GM21737 (cell line): ENCODE data around the gene WDR64.
A peak's percentile ranks its signal among the peaks of the same experiment; 100 is the strongest.

Experiments
- ATAC-seq: cut with Tn5 transposase; IDR thresholded peaks from one replicate; pipeline ENCODE4 v1.9.1; 2021; ENCODE audit warnings: mild to moderate bottlenecking, moderate library complexity; ENCODE audit not compliant: unreplicated experiment

The WDR64 gene

DNA sequence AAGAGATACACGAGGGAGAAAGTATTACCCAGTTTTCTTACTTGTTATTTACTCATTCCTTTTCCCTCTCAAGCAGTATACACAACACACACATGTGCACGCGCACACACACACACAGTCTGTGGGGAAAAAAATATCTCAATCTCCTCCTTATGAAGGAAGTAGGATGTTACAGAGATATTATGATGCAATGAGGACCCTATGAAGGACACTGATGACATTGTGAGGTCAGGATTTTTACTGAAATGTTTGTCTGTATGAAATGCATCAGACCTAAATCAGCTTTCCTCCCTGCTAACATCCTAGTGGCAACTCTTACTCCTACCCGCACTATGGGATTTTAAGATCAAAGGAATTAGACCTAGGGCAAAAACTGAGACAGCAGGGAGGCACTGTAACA is at the start of gene WDR64:
Gene WDR64 (plus strand): TSS at position 270 of the 400 bp plus-strand sequence. CDS start 204 bp downstream, outside the sequence.
- ATAC-seq: no peak

DNA sequence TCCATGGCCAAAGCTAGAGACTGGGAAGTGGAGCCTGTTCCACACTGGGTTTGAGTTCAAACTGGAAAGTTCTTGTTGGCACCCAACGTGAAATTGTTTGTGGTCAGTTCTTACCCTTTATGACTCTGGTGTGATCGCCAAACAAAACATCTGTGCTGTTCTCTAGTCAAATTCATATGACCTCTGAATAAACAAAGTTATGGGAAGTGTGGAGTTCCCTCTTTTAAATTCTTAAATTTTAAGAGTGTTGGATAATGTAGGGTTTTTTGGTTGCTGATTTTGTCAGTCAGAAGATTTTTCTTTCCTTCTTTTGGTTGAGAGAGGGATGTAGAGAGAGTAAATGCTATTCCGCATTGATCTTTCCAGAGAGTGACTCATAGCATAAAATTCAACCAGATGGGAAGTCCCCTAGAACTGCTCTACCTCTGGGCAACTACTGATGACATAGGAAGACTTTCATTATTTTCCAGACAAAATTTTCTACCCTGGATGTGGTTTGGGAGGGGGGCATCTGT is 48.3 kb upstream of the WDR64 start:
- ATAC-seq: no peak

DNA sequence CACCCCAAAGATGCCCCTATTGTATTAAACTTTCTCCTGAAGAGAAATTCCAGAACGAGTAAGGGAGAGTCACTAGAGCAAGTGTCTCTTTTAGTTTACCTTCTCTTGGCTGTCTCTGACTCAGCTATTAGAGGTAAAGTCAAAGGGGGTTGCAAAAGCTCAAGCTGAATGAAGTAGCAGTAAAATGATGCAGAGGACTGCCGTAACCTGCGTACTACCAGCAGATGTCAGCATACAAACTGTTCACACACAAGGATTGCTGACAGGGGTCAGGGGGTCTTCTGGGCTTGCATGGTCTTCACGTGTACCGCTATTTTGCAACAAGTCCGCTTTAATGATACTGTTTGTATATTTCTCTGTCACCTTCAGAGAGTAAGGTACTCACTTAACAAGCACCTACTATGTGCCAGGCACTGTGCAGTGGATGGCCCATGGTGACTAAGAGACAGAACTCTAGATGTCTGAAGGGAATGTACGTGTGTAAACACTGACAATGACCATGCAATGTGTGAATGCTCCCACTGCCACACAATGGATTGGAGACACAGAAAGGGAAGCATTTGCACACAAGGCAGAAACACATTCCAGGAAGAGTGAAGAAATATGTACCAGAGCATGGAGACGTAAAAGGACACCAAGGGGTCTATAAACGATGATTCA is 46.8 kb upstream of the WDR64 start:
- ATAC-seq: no peak

DNA sequence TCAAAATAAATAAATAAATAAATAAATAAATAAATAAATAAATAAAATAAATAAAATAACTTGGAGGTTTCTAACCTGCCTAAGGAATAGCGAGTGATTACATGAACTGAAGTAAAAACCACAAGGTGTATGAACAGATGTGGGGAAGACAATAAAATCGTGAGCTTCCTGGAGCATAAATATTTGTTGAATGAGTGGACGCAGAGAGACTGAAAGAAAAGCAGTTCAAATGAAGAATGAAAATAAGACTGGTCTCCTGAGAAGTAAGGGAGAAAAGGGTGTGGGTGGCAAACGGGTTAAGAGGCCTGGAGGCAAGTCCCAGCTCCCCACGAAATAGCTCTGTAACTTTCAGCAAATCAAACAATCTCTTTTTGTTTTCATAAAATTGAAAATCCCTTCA is 45.5 kb upstream of the WDR64 start:
- no peak for ATAC-seq

DNA sequence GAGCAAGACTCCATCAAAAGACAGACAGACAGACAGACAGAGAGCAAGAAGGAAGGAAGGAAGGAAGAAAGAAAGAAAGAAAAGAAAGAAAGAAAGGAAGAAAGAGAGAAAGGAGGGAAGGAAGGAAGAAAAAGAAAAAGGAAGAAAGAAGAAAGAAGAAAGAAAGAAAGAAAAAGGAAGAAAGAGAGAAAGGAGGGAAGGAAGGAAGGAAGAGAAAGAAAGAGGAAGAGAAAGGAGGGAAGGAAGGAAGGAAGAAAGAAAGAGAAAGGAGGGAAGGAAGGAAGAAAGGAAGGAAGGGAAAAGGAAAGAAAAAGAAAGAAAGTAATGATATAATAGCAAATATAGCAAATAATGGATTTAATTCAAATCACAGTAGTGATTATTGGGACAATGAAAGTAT is 44.6 kb upstream of the WDR64 start:
- ATAC-seq: no peak

DNA sequence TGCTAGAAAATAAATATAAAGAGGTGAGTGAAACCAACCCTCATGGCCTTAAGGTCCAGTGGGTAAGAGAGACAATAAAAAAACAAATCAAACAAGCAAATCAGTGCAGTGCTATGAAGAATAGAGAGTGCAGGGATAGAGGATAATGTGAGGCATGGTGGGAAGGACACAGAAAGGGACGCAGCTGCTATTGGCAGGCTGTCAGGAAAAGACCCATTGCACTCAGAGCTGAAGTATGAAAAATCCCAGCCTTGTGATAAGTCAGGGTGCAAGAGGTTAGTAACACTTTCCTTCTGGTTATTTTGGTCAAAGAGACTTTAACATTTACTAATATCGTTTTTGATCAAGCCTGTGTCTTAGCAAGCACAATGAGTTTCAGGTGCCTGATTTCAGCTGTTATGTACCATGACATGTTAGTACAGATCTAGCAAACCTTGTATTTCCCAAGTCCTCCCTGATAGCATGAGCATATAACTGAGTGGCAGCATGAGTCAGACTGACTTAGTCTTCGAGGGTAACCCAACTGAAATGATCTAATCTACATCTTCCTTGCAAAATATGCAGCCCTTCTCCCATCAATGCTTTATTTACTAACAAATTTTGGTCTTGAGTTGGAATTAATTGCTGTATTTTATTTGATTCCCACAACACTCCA is 43.6 kb upstream of the WDR64 start:
- ATAC-seq: no peak

DNA sequence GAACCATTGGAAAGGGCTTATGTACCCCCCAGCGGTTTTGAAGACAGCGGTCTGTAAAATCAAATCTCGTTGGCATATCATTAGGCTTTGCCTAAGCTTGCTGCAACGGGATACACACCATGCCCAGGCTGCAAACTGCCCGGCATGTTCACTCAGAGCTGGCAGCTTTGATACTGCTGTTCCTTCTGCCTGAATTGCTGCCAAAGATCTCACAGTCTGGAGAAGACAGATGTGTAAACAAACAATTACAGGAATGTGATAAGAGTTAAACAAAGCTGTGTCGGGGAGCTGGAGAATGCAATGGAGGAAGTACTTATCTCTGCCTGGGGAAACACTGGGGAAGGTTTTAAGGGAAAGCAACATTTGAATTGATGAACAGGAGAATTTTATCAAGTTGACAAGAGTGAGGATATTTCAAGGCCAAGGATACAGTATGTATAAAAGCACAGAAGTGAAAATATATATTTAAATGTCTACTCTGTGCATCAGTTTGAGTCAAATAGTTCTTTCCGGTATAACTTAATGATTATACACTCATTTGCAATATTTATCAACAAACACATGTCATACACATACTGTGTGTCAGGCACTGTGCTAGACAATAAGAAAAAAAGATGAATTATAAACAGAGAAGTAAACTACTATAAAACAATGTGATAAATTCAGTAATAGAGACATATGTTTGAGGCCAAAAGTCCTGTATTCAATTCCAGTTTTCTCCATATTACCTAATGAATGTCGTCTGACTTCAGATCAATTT is 41.8 kb upstream of the WDR64 start:
- ATAC-seq: no peak

DNA sequence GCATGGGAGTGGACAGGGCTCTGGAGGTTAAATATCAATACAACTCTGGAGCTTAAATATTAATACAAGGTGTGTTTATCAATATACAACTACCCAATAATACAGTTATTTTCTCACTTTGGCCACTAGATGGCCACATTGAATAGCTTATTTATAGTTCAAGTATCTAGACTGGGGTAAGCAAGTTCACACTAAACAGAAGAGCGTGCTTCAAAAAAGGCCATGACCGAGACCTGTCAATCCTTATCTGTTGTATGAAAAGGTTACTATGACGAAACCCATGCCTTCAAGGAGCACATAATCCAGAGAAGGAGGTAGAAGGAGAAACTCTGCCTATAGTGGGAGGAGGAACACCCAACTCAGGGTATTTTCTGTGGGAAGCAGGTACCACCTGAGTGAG is 41.0 kb upstream of the WDR64 start:
- ATAC-seq: peak; percentile 84

DNA sequence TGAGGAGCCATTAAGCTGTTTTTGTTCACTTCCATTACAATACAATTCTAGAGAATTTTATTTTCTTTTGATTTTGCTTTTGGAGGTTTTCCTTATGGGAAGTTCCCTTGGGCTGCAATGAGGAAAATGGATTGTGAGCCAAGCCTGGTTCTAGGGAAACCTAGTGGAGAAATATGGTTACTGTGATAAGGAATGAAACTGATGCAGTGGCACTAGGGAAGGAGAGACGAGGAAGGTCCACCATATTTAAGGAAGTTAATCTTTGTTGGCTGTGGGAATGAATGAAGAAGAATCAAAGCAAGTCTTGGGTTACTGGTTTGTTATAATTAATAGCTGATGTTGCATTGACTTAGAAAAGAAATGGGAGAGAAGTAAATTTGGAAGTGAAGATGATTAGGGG is 40.3 kb upstream of the WDR64 start:
- ATAC-seq: no peak

DNA sequence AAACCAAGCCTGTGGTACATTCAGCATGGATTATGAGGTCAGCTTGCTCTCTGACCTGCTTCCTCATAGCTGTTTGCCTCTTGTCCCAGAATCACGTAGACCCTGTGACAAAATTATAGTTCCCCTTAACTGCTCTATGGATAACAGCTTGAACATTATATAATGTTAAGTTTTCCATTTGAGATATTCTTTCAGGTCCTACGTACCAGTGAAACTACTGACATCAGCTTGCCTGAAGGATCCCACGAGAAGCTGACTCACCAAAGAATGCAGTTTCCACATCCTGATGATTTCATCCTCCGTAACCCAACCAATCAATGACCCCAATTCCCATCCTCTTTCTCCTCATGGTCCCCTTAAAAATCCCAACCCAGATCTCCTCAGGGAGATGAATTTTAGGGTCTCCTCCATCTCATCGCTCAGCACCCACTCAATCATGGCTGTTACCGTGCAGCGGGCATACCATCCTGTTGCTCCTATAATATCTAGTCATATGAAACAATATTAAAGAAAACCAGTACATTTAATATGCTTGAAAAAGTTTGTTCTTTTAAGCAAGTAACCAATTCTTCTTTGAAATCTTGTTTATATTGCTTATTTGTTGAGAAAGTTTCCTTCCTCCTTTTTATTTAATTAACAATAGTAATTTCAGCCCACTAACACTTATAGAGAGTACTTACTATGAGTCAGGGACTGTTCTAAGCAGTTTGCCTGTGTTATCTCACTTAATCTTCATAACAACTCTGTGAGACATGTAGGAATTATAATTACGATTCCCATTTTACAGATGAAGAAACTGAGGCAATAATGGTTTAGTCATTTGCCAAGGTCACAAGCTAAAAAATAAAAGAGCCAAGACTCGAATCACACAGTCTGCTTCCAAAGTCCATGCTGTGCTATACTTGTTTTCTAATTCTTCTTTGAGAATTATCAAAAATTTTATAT is 39.3 kb upstream of the WDR64 start:
- ATAC-seq: no peak

DNA sequence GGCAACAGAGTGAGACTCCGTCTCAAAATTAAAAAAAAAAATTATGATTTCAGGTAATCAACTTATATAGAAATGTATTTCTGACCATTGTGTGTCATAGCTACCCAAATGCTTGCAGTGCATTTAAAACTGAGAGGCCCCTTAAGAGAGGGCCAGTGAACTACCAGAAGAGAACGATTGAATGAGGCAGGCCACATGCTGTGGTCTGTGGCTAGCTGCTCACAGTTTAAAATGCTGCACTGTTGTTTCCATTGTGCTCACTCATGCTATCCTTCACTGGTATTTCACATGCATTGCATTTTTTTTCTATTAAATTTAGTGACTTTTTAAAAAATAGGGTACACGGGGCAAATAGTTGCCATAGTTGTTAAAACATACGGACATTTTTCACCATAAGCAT is 37.9 kb upstream of the WDR64 start:
- no peak for ATAC-seq

DNA sequence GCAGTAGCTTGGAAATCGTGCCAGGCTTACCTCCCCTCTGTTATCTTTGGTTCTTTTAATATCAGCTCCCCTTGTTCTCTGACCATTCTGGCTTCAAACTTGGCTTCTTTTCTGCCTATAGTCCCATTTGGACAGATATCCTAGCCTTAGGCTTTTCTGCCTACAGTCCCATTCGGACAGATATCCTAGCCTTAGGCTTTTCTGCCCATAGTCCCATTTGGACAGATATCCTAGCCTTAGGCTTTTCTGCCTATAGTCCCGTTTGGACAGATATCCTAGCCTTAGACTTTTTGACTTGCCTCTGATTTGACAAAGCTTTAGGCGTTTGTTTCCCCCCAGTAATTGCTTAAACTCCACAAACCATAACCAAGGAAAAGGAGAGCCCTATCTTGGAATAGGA is 37.5 kb upstream of the WDR64 start:
- ATAC-seq: no peak

DNA sequence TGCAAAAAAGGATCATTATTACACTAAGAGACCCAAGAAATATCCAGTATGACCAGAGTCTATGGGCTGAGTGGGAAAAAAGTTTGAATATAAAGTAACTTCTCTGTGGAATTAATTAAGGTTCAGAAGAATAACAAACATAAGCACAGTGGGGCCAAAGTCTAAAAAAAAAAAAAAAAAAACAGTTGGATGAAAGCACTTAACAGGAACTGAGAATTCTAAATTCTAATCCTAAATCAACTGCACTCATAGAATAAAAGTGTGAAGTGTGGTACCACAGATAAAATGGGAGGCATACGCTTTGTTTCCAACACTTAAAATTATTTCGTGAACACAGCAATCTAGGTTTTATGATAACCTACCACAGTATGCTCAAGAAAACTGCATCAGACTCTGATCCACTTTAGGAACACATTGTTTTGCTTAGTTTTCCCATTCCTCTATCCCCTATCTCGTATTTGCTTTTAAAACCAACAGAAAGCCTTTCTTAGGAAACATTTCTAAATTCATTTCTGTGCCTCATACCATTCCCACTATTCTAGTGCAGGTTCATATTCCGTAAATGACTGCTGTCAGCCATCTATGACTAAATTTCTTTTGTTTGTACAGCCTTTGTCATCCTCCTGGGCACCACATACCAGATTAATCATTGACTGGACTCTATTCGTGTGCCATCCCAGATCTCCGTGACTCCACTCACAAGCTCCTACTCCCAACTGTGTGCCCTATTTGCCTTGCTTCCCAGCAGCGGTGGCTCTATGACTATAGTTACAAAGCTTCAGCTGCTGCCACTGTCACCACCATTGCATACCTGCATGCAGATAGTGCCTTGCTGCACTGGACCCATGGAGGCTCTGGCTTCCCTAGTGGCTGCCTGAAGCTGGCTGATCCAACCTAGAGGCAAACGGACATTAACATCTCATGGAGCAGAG is 36.8 kb upstream of the WDR64 start:
- no peak for ATAC-seq

DNA sequence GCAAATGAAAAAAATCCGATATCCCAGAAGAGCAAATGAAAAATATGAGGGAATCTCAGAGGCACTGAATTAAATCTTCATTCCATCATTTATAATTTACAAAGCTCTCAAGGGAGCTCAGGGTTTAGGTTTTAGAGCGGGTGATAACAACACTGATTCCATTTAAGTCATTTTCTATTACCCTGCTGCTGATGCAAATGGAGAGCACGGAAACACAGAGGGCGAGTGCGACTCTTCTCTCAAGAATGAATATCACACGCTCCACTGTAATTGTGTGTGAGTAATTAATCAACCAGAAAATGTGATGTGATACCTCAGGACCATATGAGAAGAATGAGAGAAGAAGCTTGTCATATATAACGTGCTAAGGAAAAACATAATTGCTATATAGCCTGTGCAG is 34.7 kb upstream of the WDR64 start:
- no peak for ATAC-seq

DNA sequence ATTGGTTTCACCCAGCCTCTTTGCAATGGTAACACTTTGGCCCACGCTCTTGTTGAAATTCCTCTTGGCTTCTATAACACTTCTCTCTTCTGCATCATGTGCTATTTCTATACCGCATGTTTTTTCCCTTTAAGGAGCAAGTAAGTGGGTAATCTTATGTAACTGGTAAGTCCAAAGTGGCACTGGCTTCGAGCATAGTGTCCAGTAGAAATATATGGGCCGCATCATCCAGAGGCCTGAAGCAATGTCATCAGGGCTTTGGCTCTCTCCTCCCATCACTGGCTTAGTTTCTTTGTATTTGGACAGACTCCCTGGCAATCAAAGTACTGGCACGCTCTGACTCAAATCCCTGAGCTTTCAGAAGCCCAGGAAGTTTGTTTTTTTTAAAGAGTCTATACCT is 29.4 kb upstream of the WDR64 start:
- ATAC-seq: no peak

DNA sequence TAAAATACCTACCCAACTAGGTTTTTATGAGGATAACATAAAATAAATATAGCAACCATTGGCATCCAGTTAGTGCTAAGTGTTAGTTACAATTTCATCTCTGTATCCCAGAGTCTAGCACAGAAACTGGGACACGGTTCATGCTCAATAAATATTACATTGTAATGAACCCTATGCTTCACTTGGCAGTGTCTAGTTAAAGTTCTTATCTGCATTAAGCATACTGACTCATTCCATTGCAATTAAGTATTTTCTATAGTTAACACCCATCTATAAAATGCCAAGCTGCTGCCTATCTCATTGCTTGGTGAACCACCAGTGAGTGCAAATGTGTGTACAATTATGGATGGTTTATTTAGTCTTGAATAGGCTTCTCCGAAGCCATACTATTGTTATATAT is 27.1 kb upstream of the WDR64 start:
- no peak for ATAC-seq

DNA sequence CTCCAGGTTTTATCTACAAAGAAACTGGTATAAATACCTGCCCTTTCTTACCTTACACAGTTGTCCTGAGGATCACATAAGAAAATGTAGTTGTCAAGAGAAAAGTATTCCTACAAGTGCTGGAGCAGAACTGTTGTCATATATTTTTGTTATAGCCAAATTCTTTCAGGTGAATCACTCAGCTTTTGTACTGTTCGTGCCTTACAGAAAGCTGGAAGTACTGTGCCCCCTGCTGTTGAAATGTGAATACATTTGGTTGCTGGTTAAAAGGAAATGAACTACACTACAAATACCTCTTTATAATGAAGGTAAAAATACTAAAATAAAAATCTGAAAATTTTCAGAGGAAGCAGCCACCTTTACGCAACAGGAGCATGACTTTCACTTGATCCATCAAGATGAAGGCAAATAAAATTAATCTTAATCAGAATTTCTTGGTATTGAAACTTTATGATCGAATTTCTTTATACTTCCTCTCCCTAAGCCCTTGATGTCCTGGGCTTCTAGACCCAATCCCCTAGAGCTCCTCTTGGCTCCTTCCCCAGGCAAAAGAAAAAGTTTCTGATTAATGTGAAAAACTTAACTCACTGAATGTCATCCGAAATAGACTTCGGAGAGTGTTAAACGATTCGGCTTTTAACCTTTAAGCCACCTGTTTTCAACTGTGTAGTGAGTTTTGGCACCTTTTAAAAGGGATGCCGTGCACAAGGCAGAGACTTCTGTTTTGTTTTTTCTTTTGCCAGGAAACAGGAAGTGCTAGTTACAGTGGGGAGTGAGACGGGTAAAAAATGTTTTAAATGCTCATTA is 24.4 kb upstream of the WDR64 start:
- ATAC-seq: peak; percentile 66

DNA sequence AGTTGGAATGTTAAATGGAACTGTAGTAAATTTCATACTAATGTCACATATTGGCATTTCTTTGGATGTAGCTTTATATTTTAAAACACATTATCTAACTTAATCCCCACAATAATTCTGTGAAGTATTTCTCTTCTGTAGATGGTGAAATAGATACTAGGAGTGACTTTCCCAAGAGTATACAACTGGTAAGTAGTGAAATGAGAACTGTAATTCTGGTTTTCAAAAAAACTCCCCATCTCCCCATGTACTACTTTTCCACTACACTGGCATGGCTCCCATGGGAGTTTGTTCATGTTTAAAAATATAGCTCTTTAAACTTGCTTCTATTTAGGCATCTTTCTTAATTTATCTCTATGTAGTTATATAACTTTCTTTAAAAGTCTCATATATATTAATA is 22.1 kb upstream of the WDR64 start:
- no peak for ATAC-seq

DNA sequence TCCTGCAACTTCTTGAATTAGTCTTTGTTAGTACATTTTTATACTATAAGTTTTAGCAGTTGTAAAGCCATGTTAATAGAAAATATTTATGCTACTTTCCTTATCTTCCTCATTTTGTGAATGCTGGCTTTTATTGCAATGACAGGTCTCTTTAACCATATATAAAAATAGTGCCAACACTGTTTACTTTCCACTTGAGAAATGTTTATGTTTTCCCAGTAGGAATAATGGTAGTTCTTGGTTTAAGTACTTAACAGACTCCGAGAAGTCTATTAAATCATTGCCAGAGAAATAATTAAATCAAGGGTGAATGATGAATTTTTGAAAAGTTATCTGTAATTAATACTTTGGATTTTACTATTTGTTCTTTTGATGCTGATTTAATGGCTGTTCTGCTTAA is 21.6 kb upstream of the WDR64 start:
- ATAC-seq: no peak
